ENCODE results near the gene EHD2. TPM values are rescaled to one million over a fixed set of nuclear protein-coding genes. Genes with fewer than 3 reads are reported as not detected.

EHD2 gene
- total RNA-seq, 1 experiment from 2014 or later: 0.11 TPM

GRCh38 chr19:47682939-47683338 lies 30.3 kb upstream of the EHD2 start:
- no peaks in the 10 kb centered on the region for H3K9me3 ChIP-seq (ENCODE audit: low read length)
- H3K27ac ChIP-seq (ENCODE audit: low read length): no peak overlapping the region
- BruUV-seq (replicated peaks): no TSS peak
- H3K27me3 ChIP-seq (ENCODE audit: low read length): no peaks in the 10 kb centered on the region
- ATAC-seq: no peak
- intact Hi-C loops (cut with micrococcal nuclease): no loop called here
- no peaks in the 10 kb centered on the region for H3K9me2 ChIP-seq (replicated peaks; ENCODE audit: low read length)
- TF ChIP-seq EZH2phosphoT487 (IDR thresholded peaks at IDR 0.05; ENCODE audit: borderline replicate concordance, low read length) (no peak), EZH2 (IDR thresholded peaks at IDR 0.05; ENCODE audit: low read length, unreplicated experiment) (no peak)
- TF ChIP-seq, protein P1, sequence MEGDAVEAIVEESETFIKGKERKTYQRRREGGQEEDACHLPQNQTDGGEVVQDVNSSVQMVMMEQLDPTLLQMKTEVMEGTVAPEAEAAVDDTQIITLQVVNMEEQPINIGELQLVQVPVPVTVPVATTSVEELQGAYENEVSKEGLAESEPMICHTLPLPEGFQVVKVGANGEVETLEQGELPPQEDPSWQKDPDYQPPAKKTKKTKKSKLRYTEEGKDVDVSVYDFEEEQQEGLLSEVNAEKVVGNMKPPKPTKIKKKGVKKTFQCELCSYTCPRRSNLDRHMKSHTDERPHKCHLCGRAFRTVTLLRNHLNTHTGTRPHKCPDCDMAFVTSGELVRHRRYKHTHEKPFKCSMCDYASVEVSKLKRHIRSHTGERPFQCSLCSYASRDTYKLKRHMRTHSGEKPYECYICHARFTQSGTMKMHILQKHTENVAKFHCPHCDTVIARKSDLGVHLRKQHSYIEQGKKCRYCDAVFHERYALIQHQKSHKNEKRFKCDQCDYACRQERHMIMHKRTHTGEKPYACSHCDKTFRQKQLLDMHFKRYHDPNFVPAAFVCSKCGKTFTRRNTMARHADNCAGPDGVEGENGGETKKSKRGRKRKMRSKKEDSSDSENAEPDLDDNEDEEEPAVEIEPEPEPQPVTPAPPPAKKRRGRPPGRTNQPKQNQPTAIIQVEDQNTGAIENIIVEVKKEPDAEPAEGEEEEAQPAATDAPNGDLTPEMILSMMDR (conservative IDR thresholded peaks at IDR 0.05; ENCODE audit: low read depth, low read length): no peak
- ChIA-PET CTCF (no interaction called here), POLR2A (ENCODE audit: unreplicated experiment) (no interaction called here)
- H2AFZ ChIP-seq (ENCODE audit: low read length): no peak overlapping the region
- H3K4me3 ChIP-seq (ENCODE audit: low read length): no peak overlapping the region
- no peaks in the 10 kb centered on the region for H3K79me2 ChIP-seq (ENCODE audit: low read length)
- no peaks in the 10 kb centered on the region for H4K20me1 ChIP-seq (ENCODE audit: low read length)
- no peak overlapping the region for H3K4me2 ChIP-seq (ENCODE audit: low read length)
- no peaks in the 10 kb centered on the region for H3K36me3 ChIP-seq (ENCODE audit: low read depth, low read length)
- H3K4me1 ChIP-seq (ENCODE audit: insufficient read depth, low read length): no peaks in the 10 kb centered on the region
- H3F3A ChIP-seq (ENCODE audit: low read length, unreplicated experiment): no peaks in the 10 kb centered on the region
- H3K9ac ChIP-seq (ENCODE audit: low read length): no peak overlapping the region
- DNase-seq: no peak

- H3K9me3 ChIP-seq (ENCODE audit: low read length): no peaks in the 10 kb centered on the region
- ATAC-seq (no peak), DNase-seq (no peak)
- no peaks in the 10 kb centered on the region for H4K20me1 ChIP-seq (ENCODE audit: low read length)
- H3K27me3 ChIP-seq (ENCODE audit: low read length): no peaks in the 10 kb centered on the region
- H3K9ac ChIP-seq (ENCODE audit: low read length): no peak overlapping the region
- no peaks in the 10 kb centered on the region for H3K9me2 ChIP-seq (replicated peaks; ENCODE audit: low read length)
- no TSS peak for BruUV-seq (replicated peaks)
- no peaks in the 10 kb centered on the region for H3F3A ChIP-seq (ENCODE audit: low read length, unreplicated experiment)
- no peaks in the 10 kb centered on the region for H3K79me2 ChIP-seq (ENCODE audit: low read length)
- no peak overlapping the region for H3K27ac ChIP-seq (ENCODE audit: low read length)
- ChIA-PET CTCF (no interaction called here), POLR2A (ENCODE audit: unreplicated experiment) (no interaction called here)
- TF ChIP-seq EZH2 (IDR thresholded peaks at IDR 0.05; ENCODE audit: low read length, unreplicated experiment): no peak
- TF ChIP-seq EZH2phosphoT487 (IDR thresholded peaks at IDR 0.05; ENCODE audit: borderline replicate concordance, low read length): no peak
- TF ChIP-seq, protein P1 (conservative IDR thresholded peaks at IDR 0.05; ENCODE audit: low read depth, low read length): no peak
- intact Hi-C loops (cut with micrococcal nuclease): no loop called here
- H3K4me1 ChIP-seq (ENCODE audit: insufficient read depth, low read length): no peaks in the 10 kb centered on the region
- H2AFZ ChIP-seq (ENCODE audit: low read length): no peak overlapping the region
- no peak overlapping the region for H3K4me2 ChIP-seq (ENCODE audit: low read length)
- H3K4me3 ChIP-seq (ENCODE audit: low read length): no peak overlapping the region
- H3K36me3 ChIP-seq (ENCODE audit: low read depth, low read length): no peaks in the 10 kb centered on the region
These were observed 26.4 kb upstream of the EHD2 start for GRCh38 chr19:47686679-47687450.

GRCh38 chr19:47687906-47688305 lies 25.3 kb upstream of the EHD2 start:
- H3K27ac ChIP-seq (ENCODE audit: low read length): no peak overlapping the region
- no peaks in the 10 kb centered on the region for H3K36me3 ChIP-seq (ENCODE audit: low read depth, low read length)
- no peaks in the 10 kb centered on the region for H3K79me2 ChIP-seq (ENCODE audit: low read length)
- BruUV-seq (replicated peaks): no TSS peak
- no peaks in the 10 kb centered on the region for H3K9me3 ChIP-seq (ENCODE audit: low read length)
- no peak overlapping the region for H3K9ac ChIP-seq (ENCODE audit: low read length)
- no peaks in the 10 kb centered on the region for H3K4me1 ChIP-seq (ENCODE audit: insufficient read depth, low read length)
- no peaks in the 10 kb centered on the region for H3K27me3 ChIP-seq (ENCODE audit: low read length)
- no peaks in the 10 kb centered on the region for H3F3A ChIP-seq (ENCODE audit: low read length, unreplicated experiment)
- no peak for DNase-seq
- ChIA-PET CTCF (no interaction called here), POLR2A (ENCODE audit: unreplicated experiment) (no interaction called here)
- H3K9me2 ChIP-seq (replicated peaks; ENCODE audit: low read length): no peaks in the 10 kb centered on the region
- H3K4me2 ChIP-seq (ENCODE audit: low read length): no peak overlapping the region
- H4K20me1 ChIP-seq (ENCODE audit: low read length): no peaks in the 10 kb centered on the region
- no peak for ATAC-seq
- no peak for TF ChIP-seq EZH2phosphoT487 (IDR thresholded peaks at IDR 0.05; ENCODE audit: borderline replicate concordance, low read length)
- no peak for TF ChIP-seq EZH2 (IDR thresholded peaks at IDR 0.05; ENCODE audit: low read length, unreplicated experiment)
- TF ChIP-seq, protein P1 (conservative IDR thresholded peaks at IDR 0.05; ENCODE audit: low read depth, low read length): no peak
- no peak overlapping the region for H3K4me3 ChIP-seq (ENCODE audit: low read length)
- H2AFZ ChIP-seq (ENCODE audit: low read length): no peak overlapping the region
- intact Hi-C loops (cut with micrococcal nuclease): no loop called here
